HG02970 (cell line): ENCODE results near the gene FAM171A1.
"Not testable (repeated sequence)": the region's sequence is repeated elsewhere in the genome, so short reads cannot be mapped to it uniquely, and the experiment has no call there.

Experiments used
- ATAC-seq: cut with Tn5 transposase; IDR thresholded peaks from one replicate; pipeline ENCODE4 v1.9.1; 2021; ENCODE audit warnings: mild to moderate bottlenecking, moderate library complexity, moderate number of reproducible peaks; ENCODE audit not compliant: unreplicated experiment, low FRiP score

Gene FAM171A1

GRCh38 chr10:15321431-15322341 lies 49.4 kb downstream of the FAM171A1 start:
- ATAC-seq = no peak

GRCh38 chr10:15320522-15321203 lies 50.4 kb downstream of the FAM171A1 start:
- ATAC-seq = no peak

- no peak for ATAC-seq
Measured at GRCh38 chr10:15320118-15320517, 51.0 kb downstream of the FAM171A1 start.

DNA sequence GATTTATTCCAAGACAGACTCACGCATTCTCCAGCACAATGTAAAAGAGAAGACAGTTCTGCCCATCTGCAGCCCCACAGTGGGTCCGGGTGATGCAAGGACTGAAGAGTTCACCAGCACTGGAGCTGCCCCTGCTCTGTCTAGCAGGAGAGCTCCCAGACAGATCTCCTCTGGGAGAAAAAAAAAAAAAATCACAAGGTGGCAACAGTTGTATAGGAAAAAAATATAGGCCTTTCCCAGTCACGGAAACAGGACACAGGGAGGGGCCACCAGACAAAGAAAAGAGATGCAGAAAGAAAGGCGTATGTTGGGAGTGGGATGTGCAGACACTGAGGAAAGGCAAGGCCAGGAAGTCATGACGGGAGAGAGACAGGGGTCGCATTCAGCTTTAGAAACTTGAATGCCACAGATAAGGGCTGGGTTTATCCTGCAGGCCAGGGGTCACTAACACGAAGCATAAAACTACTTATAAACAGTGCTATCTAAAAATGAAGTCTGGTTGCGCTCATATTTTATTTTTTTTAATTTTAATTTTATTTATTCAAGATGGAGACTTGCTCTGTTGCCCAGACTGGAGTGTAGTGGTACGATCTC lies 54.1 kb downstream of the FAM171A1 start:
- no peak for ATAC-seq

GRCh38 chr10:15316145-15316544 lies 54.9 kb downstream of the FAM171A1 start:
- ATAC-seq = no peak

DNA sequence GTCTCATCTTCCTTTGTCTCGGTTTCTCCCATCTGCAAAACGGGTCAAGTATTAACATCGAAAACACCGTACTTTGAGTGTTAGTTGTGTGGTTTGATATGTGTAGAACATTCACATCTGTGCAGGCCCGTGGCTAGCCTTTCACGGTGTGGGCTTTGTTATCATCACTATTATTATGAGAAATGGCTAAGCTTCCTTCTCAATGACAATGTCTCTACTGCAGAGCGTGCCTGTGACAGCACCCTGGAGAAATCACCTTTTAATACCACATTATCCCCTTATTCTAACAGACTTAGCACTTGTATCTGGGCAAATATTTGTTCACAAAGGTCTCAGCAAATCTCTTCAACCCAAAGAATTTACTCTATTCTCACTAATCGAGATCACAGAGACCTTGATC lies 55.8 kb downstream of the FAM171A1 start:
- no peak for ATAC-seq

GRCh38 chr10:15314482-15315045 lies 56.5 kb downstream of the FAM171A1 start:
- ATAC-seq = no peak

GRCh38 chr10:15313843-15314242 lies 57.2 kb downstream of the FAM171A1 start:
- ATAC-seq = no peak

- no peak for ATAC-seq
Measured at GRCh38 chr10:15313047-15313446, 58.0 kb downstream of the FAM171A1 start.

GRCh38 chr10:15311569-15312280 lies 59.4 kb downstream of the FAM171A1 start:
- no peak for ATAC-seq

GRCh38 chr10:15310776-15311568 lies 60.1 kb downstream of the FAM171A1 start:
- no peak for ATAC-seq

GRCh38 chr10:15309221-15309620 lies 61.9 kb downstream of the FAM171A1 start:
- no peak for ATAC-seq

- no peak for ATAC-seq
Measured at GRCh38 chr10:15306735-15307280, 64.3 kb downstream of the FAM171A1 start.

DNA sequence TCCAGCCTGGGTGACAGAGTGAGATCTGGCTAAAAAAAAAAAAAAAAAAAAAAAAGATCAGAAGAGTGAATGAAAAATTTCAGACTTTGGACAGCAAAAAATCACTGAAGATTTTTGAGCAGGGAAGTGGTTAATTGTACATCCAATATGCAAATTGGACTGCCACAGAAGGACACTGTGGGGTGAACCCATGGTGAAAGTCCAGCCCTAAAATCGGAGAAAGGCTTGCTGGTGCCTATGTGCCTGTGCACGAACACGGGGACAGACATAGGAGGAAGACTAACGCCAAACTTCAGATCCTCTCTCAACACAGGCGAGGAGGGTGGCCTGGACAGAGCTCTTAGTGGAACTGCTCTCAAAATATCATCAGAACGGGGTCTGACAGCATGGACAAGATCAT lies 65.5 kb downstream of the FAM171A1 start:
- no peak for ATAC-seq

GRCh38 chr10:15305161-15305560 lies 65.9 kb downstream of the FAM171A1 start:
- no peak for ATAC-seq

GRCh38 chr10:15302188-15302956 lies 68.7 kb downstream of the FAM171A1 start:
- ATAC-seq = not testable (repeated sequence)

GRCh38 chr10:15300697-15301096 lies 70.4 kb downstream of the FAM171A1 start:
- ATAC-seq = no peak

DNA sequence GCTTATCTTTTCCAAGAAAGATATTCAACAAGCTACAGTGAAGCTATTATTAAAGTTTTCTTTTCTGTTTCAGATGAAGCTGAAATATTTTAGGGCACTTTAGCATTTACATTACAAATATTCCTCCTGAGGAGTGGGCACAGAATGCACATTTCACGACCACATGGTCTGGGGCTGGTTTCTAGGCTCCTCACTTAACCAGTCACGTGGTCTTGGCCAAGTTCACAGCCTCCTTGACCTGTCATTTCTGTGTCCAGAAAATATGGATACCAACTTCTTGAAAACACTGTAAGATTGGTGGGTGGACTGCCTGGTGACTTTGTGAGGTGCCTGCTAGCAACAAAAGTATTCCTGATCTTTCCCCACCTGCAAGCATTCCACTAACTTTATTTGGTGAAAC lies 70.9 kb downstream of the FAM171A1 start:
- no peak for ATAC-seq

- ATAC-seq = no peak
Measured at GRCh38 chr10:15296701-15297100, 74.4 kb downstream of the FAM171A1 start.
